ENCODE results near the gene TCAF1.
A peak's percentile ranks its signal among the peaks of the same experiment; 100 is the strongest.

Gene TCAF1

DNA sequence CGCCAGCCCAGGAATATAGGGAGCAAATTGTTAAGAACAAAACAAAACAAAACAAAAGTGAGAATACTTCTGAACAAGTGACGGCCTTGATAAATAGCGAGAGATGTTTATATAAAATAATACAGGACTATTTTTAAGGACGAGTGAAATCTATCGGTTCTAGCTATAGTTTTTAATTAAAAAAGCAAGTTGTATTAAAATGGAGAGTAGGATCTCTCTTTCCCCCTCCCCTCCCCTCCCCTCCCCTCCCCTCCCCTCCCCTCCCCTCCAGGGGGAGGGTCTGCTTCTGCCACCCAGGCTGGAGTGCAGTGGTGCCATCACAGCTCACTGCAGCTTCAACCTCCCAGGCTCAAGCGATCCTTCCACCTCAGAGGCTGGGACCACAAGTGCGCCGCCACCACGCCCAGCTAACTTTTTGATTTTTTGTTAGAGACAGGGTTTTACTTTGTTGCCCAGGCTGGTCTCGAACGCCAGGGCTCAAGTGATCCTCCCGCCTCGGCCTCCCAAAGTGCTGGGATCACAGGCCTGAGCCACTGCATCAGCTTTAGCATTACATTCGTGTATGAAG, 440 bp upstream of the TCAF1 start:
- H3K27ac ChIP-seq: peak overlapping the region; percentile 95
- TF ChIP-seq, protein P1, sequence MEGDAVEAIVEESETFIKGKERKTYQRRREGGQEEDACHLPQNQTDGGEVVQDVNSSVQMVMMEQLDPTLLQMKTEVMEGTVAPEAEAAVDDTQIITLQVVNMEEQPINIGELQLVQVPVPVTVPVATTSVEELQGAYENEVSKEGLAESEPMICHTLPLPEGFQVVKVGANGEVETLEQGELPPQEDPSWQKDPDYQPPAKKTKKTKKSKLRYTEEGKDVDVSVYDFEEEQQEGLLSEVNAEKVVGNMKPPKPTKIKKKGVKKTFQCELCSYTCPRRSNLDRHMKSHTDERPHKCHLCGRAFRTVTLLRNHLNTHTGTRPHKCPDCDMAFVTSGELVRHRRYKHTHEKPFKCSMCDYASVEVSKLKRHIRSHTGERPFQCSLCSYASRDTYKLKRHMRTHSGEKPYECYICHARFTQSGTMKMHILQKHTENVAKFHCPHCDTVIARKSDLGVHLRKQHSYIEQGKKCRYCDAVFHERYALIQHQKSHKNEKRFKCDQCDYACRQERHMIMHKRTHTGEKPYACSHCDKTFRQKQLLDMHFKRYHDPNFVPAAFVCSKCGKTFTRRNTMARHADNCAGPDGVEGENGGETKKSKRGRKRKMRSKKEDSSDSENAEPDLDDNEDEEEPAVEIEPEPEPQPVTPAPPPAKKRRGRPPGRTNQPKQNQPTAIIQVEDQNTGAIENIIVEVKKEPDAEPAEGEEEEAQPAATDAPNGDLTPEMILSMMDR (IDR thresholded peaks at IDR 0.05): no peak
- TF ChIP-seq ZFX (IDR thresholded peaks at IDR 0.05; ENCODE audit: borderline replicate concordance): no peak

- TF ChIP-seq, protein P1 (IDR thresholded peaks at IDR 0.05): no peak
- TF ChIP-seq ZFX (IDR thresholded peaks at IDR 0.05; ENCODE audit: borderline replicate concordance): no peak
- H3K27ac ChIP-seq: peak overlapping the region; percentile 95
Measured at GRCh38 chr7:143901332-143901667, 676 bp downstream of the TCAF1 start.

GRCh38 chr7:143900230-143900766, 1.7 kb downstream of the TCAF1 start:
- peak overlapping the region; percentile 95 for H3K27ac ChIP-seq

DNA sequence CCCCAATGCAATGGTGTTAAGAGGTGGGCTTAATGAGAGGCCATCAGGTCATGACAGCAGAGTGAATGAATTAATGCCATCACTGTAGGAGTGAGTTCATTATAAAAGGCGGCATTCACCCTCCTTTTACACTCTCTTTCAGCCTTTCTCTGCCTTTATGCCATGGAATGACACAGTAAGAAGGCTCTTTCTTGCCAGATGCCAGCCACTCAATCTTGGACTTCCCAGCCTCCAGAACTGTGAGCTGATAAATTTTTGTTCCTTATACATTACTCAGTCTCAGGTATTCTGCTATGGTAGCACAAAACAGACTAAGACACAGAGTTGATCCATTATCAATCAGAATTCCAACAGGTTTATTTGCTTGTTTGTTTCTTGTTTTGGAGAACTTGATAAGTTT, 3.2 kb downstream of the TCAF1 start:
- TF ChIP-seq, protein P1 (IDR thresholded peaks at IDR 0.05): no peak
- no peak for TF ChIP-seq ZFX (IDR thresholded peaks at IDR 0.05; ENCODE audit: borderline replicate concordance)
- peak overlapping the region; percentile 95 for H3K27ac ChIP-seq

More at GRCh38 chr7:143900230-143900766, 1.7 kb downstream of the TCAF1 start:
- TF ChIP-seq, protein P1 (IDR thresholded peaks at IDR 0.05): no peak
- TF ChIP-seq ZFX (IDR thresholded peaks at IDR 0.05; ENCODE audit: borderline replicate concordance): no peak

DNA sequence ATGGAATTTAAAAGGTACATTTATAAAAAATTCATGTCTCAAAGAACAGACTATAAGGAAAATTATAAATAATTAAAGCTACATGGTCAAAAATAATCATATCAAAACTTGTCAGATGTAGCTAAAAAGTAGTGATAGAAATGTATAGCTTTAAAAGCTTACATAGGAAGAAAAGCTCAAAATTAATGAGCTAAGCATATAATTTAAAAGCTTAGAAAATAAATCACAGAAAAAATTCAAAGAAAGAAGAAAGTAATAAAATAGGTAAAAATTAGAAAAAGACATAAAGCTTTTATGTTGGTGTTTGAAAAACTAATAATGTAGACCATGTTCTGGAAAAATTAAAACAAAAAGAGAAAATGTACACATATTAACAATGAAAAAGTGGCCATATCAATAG, 5.3 kb downstream of the TCAF1 start:
- no peak overlapping the region for H3K27ac ChIP-seq
- TF ChIP-seq, protein P1 (IDR thresholded peaks at IDR 0.05): no peak
- no peak for TF ChIP-seq ZFX (IDR thresholded peaks at IDR 0.05; ENCODE audit: borderline replicate concordance)

- H3K27ac ChIP-seq: no peak overlapping the region
- no peak for TF ChIP-seq ZFX (IDR thresholded peaks at IDR 0.05; ENCODE audit: borderline replicate concordance)
- TF ChIP-seq, protein P1 (IDR thresholded peaks at IDR 0.05): peak; percentile 40
Measured at GRCh38 chr7:143892527-143893300, 9.3 kb downstream of the TCAF1 start.

- H3K27ac ChIP-seq: no peak overlapping the region
- no peak for TF ChIP-seq ZFX (IDR thresholded peaks at IDR 0.05; ENCODE audit: borderline replicate concordance)
- TF ChIP-seq, protein P1 (IDR thresholded peaks at IDR 0.05): no peak
Measured at GRCh38 chr7:143891457-143891856, 10.5 kb downstream of the TCAF1 start.
